Central memory CD4-positive, alpha-beta T cell (primary cell): ENCODE data around the gene KRTAP8-1.
A peak's percentile ranks its signal among the peaks of the same experiment; 100 is the strongest.

Source experiments
- DNase-seq: peaks from one replicate; pipeline ENCODE4 v3.0.0; 2022
- total RNA-seq, 3 experiments: gene quantifications; one replicate each; lab custom pipeline; 2026; lab: John Stamatoyannopoulos, UW

Gene KRTAP8-1, protein sequence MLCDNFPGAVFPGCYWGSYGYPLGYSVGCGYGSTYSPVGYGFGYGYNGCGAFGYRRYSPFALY
- total RNA-seq, result 0 reads per million in 3 experiments

GRCh38 chr21:30813174-30813573 is at the start of gene KRTAP8-1:
KRTAP8-1 (minus strand) TSS chr21:30813274; CDS start chr21:30813220, 54 bp downstream.
- DNase-seq, result no peak

- DNase-seq, result no peak
Measured at GRCh38 chr21:30847627-30848500, 34.8 kb upstream of the KRTAP8-1 start.

- no peak for DNase-seq
Measured at GRCh38 chr21:30842990-30843389, 29.9 kb upstream of the KRTAP8-1 start.

GRCh38 chr21:30839304-30839703 is 26.2 kb upstream of the KRTAP8-1 start:
- DNase-seq, result no peak

DNA sequence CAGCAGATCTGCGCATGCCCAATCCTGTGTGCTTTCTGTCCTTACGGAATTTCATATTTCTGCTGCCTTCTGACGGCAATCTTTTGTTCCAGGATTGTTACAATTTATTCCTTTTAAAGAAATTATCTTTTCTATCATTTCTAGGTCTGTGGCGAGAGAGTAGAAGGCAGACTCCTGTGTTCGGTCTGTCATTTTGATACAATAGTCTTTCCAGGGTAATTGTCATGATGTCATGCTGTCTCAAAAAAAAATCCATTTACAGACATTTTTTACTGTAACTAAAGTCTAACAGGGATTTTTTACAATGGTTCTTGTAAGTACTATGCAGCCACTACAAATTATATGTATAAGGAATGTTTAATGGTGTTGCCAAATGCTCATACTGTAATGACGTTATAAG is 25.5 kb upstream of the KRTAP8-1 start:
- no peak for DNase-seq

DNA sequence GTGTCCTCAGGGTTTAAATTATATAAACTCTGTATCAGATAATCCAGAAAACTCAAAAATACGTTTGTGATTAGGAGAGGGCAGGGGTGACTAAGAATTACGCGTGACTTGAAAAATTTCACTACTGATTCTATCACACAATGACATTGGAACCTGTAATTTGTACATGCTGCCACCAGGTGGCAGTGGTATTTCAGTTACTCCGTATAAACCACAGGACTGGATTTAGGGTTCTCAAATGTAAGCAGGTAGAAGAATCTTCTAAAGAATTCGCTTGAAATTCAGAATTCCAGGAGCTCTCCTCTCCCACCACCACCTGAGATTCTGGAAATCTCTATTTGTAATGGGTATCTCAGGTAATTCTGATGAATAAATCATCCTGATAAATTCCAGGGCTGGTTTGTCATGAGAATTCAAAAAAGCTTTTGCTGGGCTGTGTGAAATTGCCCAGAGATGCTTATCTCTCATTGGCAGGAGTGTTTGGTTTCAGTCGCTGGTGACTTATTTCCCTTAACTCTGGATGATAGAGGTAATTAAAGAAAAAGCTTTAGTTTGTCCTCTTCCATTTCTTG is 18.2 kb upstream of the KRTAP8-1 start:
- peak; percentile 14 for DNase-seq

- DNase-seq, result no peak
Measured at GRCh38 chr21:30829659-30830058, 16.6 kb upstream of the KRTAP8-1 start, which contains the start of gene KRTAP7-1. KRTAP7-1 (minus strand) TSS chr21:30829759; CDS start chr21:30829698, 61 bp downstream.

GRCh38 chr21:30818837-30819610 is 6.0 kb upstream of the KRTAP8-1 start:
- DNase-seq, result no peak

GRCh38 chr21:30800605-30801004 is 12.5 kb downstream of the KRTAP8-1 start:
- DNase-seq, result no peak

- no peak for DNase-seq
Measured at GRCh38 chr21:30793581-30794314, 19.3 kb downstream of the KRTAP8-1 start.

DNA sequence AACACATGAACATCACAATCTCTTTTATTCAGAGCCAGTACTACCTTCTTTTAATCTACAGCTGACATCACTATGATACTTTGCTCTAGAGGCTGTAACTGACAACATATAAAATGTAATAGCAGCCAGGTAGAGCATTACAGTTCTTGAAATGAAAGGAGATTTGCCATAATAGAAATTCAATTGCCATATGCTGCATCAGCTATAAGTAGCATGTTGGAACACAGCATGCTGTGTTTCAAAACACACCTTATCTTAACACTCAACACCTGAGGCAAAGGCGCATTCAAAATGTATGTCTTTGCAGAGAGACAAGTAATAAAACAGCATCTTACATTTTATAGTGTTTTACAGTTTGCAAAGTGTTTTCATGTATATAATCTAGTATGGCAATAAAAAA is 33.8 kb downstream of the KRTAP8-1 start:
- DNase-seq, result no peak

- no peak for DNase-seq
Measured at GRCh38 chr21:30769724-30770431, 43.2 kb downstream of the KRTAP8-1 start.
